Measurements from ENCODE around the gene FNBP1L. TPM values are rescaled to one million over a fixed set of nuclear protein-coding genes. Genes with fewer than 3 reads are reported as not detected.

The FNBP1L gene
- total RNA-seq, 2 donors from 2014 or later = 1.3 to 1.6 TPM

GRCh38 chr1:93575621-93576284 is 127.8 kb downstream of the FNBP1L start:
- H3K4me3 Mint-ChIP-seq = no peak overlapping the region
- no peaks in the 10 kb centered on the region for H3K27me3 Mint-ChIP-seq (ENCODE audit: low read depth)
- no peak for DNase-seq
- H3K9me3 Mint-ChIP-seq = no peaks in the 10 kb centered on the region
- ATAC-seq (replicated peaks in 1 of 2) = no peak
- no peak overlapping the region for H3K27ac Mint-ChIP-seq
- no peaks in the 10 kb centered on the region for H3K36me3 Mint-ChIP-seq (ENCODE audit: insufficient read depth in 2 of 2)
- no peaks in the 10 kb centered on the region for H3K4me1 Mint-ChIP-seq (ENCODE audit: low read depth)

- DNase-seq (no peak), ATAC-seq (replicated peaks in 1 of 2) (no peak)
- Mint-ChIP-seq H3K27me3 (ENCODE audit: low read depth) (no peaks in the 10 kb centered on the region), H3K27ac (no peak overlapping the region), H3K9me3 (no peaks in the 10 kb centered on the region), H3K36me3 (ENCODE audit: insufficient read depth in 2 of 2) (no peaks in the 10 kb centered on the region), H3K4me3 (no peak overlapping the region), H3K4me1 (ENCODE audit: low read depth) (no peaks in the 10 kb centered on the region)
Measured at GRCh38 chr1:93576346-93576745, 128.4 kb downstream of the FNBP1L start.

- Mint-ChIP-seq H3K27me3 (ENCODE audit: low read depth) (no peaks in the 10 kb centered on the region), H3K36me3 (ENCODE audit: insufficient read depth in 2 of 2) (no peaks in the 10 kb centered on the region), H3K4me1 (ENCODE audit: low read depth) (no peaks in the 10 kb centered on the region), H3K9me3 (no peaks in the 10 kb centered on the region), H3K4me3 (no peak overlapping the region), H3K27ac (no peak overlapping the region)
- DNase-seq = no peak
- ATAC-seq (replicated peaks in 1 of 2) = no peak
Measured at GRCh38 chr1:93576746-93577145, 128.8 kb downstream of the FNBP1L start.

GRCh38 chr1:93577536-93578432 is 129.9 kb downstream of the FNBP1L start:
- H3K36me3 Mint-ChIP-seq (ENCODE audit: insufficient read depth in 2 of 2) = no peaks in the 10 kb centered on the region
- no peak overlapping the region for H3K4me3 Mint-ChIP-seq
- H3K27ac Mint-ChIP-seq = no peak overlapping the region
- H3K27me3 Mint-ChIP-seq (ENCODE audit: low read depth) = no peaks in the 10 kb centered on the region
- no peaks in the 10 kb centered on the region for H3K4me1 Mint-ChIP-seq (ENCODE audit: low read depth)
- DNase-seq (no peak), ATAC-seq (replicated peaks in 1 of 2) (no peak)
- H3K9me3 Mint-ChIP-seq = no peaks in the 10 kb centered on the region

GRCh38 chr1:93578433-93578830 is 130.5 kb downstream of the FNBP1L start:
- H3K4me1 Mint-ChIP-seq (ENCODE audit: low read depth) = no peaks in the 10 kb centered on the region
- ATAC-seq (replicated peaks in 1 of 2) (no peak), DNase-seq (no peak)
- H3K27ac Mint-ChIP-seq = no peak overlapping the region
- no peaks in the 10 kb centered on the region for H3K27me3 Mint-ChIP-seq (ENCODE audit: low read depth)
- H3K4me3 Mint-ChIP-seq = no peak overlapping the region
- H3K9me3 Mint-ChIP-seq = no peaks in the 10 kb centered on the region
- H3K36me3 Mint-ChIP-seq (ENCODE audit: insufficient read depth in 2 of 2) = no peaks in the 10 kb centered on the region

- ATAC-seq (replicated peaks in 1 of 2) (no peak), DNase-seq (no peak)
- H3K36me3 Mint-ChIP-seq (ENCODE audit: insufficient read depth in 2 of 2) = no peaks in the 10 kb centered on the region
- no peaks in the 10 kb centered on the region for H3K4me1 Mint-ChIP-seq (ENCODE audit: low read depth)
- H3K4me3 Mint-ChIP-seq = no peak overlapping the region
- no peak overlapping the region for H3K27ac Mint-ChIP-seq
- no peaks in the 10 kb centered on the region for H3K27me3 Mint-ChIP-seq (ENCODE audit: low read depth)
- H3K9me3 Mint-ChIP-seq = no peaks in the 10 kb centered on the region
Measured at GRCh38 chr1:93578911-93579825, 131.2 kb downstream of the FNBP1L start.

GRCh38 chr1:93579891-93580290 is 132.0 kb downstream of the FNBP1L start:
- H3K9me3 Mint-ChIP-seq = no peaks in the 10 kb centered on the region
- H3K27me3 Mint-ChIP-seq (ENCODE audit: low read depth) = no peaks in the 10 kb centered on the region
- no peak overlapping the region for H3K4me3 Mint-ChIP-seq
- no peak for DNase-seq
- no peaks in the 10 kb centered on the region for H3K4me1 Mint-ChIP-seq (ENCODE audit: low read depth)
- H3K27ac Mint-ChIP-seq = no peak overlapping the region
- no peaks in the 10 kb centered on the region for H3K36me3 Mint-ChIP-seq (ENCODE audit: insufficient read depth in 2 of 2)
- ATAC-seq (replicated peaks in 1 of 2) = no peak

- H3K4me1 Mint-ChIP-seq (ENCODE audit: low read depth) = no peaks in the 10 kb centered on the region
- no peak overlapping the region for H3K4me3 Mint-ChIP-seq
- DNase-seq (no peak), ATAC-seq (replicated peaks in 1 of 2) (no peak)
- no peaks in the 10 kb centered on the region for H3K27me3 Mint-ChIP-seq (ENCODE audit: low read depth)
- no peaks in the 10 kb centered on the region for H3K9me3 Mint-ChIP-seq
- H3K27ac Mint-ChIP-seq = no peak overlapping the region
- H3K36me3 Mint-ChIP-seq (ENCODE audit: insufficient read depth in 2 of 2) = no peaks in the 10 kb centered on the region
Measured at GRCh38 chr1:93581917-93582850, 134.3 kb downstream of the FNBP1L start.

GRCh38 chr1:93584261-93585003 is 136.5 kb downstream of the FNBP1L start:
- H3K4me3 Mint-ChIP-seq = no peak overlapping the region
- H3K4me1 Mint-ChIP-seq (ENCODE audit: low read depth) = peaks cover 14% of the 10 kb centered on the region
- H3K9me3 Mint-ChIP-seq = no peaks in the 10 kb centered on the region
- H3K27me3 Mint-ChIP-seq (ENCODE audit: low read depth) = peaks cover 3% of the 10 kb centered on the region
- no peak for ATAC-seq (replicated peaks in 1 of 2)
- no peak for DNase-seq
- no peaks in the 10 kb centered on the region for H3K36me3 Mint-ChIP-seq (ENCODE audit: insufficient read depth in 2 of 2)
- no peak overlapping the region for H3K27ac Mint-ChIP-seq

- H3K4me3 Mint-ChIP-seq = no peak overlapping the region
- no peaks in the 10 kb centered on the region for H3K9me3 Mint-ChIP-seq
- DNase-seq (no peak), ATAC-seq (replicated peaks in 1 of 2) (no peak)
- peaks cover 7% of the 10 kb centered on the region for H3K27me3 Mint-ChIP-seq (ENCODE audit: low read depth)
- no peaks in the 10 kb centered on the region for H3K36me3 Mint-ChIP-seq (ENCODE audit: insufficient read depth in 2 of 2)
- no peak overlapping the region for H3K27ac Mint-ChIP-seq
- H3K4me1 Mint-ChIP-seq (ENCODE audit: low read depth) = peaks cover 18% of the 10 kb centered on the region
Measured at GRCh38 chr1:93585059-93585966, 137.4 kb downstream of the FNBP1L start.

GRCh38 chr1:93587354-93587753 is 139.4 kb downstream of the FNBP1L start:
- Mint-ChIP-seq H3K4me1 (ENCODE audit: low read depth) (peaks cover 32% of the 10 kb centered on the region), H3K27ac (no peak overlapping the region), H3K9me3 (no peaks in the 10 kb centered on the region), H3K27me3 (ENCODE audit: low read depth) (peaks cover 15% of the 10 kb centered on the region), H3K36me3 (ENCODE audit: insufficient read depth in 2 of 2) (no peaks in the 10 kb centered on the region), H3K4me3 (no peak overlapping the region)
- DNase-seq (no peak), ATAC-seq (replicated peaks in 1 of 2) (no peak)

Measured in activated T-cell treated with anti-CD3 and anti-CD28 coated beads, Interleukin-2, amount 50 U/mL, for 72 hours (primary cell).